Embryonic facial prominence (tissue), 1 donor: Measurements from ENCODE around the gene ZCCHC7.

Experiments
- DNase-seq: peaks from one replicate; pipeline ENCODE4 v3.0.0-alpha.2; 2016; ENCODE audit errors: extremely low spot score

ZCCHC7 gene

DNA sequence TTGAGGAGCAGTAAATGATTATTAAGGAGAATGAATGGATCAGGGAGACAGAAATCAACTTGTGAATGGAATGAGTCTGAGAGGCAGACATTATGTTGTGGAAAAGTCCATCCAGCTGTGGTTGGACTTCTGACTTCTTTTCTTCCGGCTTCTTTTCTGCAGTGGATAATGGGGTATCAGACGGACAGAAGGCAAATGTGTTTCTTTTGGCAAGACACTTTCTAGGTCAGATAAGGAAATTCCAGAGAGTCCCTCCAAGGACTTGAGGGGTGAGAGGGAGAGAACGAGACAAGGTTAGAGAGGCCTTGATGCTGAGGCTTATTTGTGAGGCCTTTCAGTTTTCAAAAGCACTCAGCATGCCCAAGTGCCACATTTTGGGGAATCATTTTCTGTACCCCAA lies 285.0 kb downstream of the ZCCHC7 start:
- DNase-seq, result no peak

DNA sequence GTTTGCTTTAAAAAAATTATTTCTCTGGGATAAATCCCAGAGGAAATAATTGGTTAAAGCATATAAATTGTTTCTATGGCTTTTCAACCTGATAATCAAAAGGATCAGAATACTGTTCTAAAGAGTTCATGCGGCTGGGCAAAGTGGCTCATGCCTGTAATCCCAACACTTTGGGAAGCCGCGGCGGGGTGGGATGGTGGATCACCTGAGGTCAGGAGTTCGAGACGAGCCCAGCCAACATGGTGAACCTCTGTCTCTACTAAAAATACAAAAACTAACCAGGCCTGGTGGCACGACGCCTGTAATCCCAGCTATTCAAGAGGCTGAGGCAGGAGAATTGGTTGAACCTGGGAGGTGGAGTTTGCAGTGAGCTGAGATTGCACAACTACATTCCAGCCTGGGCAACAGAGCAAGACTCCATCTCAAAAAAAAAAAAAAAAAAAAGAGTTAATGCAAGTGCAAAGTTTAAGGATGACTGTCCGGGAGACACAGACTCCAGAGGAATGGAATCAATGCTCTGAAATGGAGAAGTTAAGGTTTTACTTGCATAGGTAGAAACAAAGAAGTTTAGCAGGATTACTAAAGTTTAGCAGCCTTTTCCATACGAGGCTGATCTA lies 285.5 kb downstream of the ZCCHC7 start:
- DNase-seq, result no peak

DNA sequence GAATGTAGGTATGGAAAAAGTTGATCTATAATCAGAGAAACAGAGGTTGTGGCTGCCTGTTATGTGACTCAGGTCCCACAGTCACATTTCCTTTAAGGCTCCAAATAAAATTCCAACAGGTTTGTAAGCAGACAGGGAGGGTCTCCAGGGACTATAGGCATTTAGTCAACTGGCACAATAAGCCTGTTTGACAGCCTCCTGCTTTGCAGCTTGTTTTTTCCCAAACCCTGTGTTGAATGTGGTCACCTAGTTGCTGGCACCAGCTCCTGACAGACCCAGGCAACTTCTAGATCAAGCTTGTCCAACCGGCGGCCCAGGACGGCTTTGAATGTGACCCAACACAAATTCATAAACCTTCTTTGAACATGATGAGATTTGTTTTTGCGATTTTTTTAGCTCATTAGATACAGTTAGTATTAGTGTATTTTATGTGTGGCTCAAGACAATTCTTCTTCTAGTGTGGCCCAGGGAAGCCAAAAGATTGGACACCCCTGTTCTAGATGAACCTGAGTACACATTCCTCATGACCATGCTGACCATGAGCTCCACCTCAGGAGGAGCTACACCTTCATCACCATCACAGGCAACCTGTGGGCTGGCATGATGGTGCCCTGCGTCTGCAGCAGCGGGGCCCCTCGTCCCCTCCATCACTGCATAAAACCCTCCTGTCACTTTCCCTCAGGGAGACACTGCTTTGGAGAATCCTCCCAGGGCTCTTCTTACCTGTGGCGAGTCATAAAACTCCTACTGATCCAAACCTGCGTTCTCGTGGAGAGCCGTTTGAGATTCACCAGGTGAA lies 286.4 kb downstream of the ZCCHC7 start:
- DNase-seq, result no peak

DNA sequence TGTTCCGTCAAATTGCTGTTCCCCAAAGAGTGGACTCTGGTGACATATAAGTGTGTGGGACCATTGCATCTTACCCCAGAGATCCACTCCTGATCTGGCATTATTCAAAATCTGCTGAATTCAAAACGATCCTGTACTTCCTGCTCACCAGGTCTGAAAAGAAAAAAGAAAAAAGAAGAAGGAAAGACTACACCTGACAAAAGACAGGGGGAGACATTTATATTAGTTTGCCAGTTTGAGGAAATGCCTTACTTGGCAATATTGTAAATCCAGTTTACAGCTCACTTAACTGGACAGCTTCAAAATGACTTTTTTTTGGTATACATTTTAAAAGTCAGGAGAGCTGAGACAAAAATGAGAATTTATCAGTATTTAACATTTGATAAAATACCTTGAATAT lies 287.1 kb downstream of the ZCCHC7 start:
- no peak for DNase-seq
